Measurements from ENCODE around the gene TSPO2. TPM values are rescaled to one million over a fixed set of nuclear protein-coding genes. Genes with fewer than 3 reads are reported as not detected.
A peak's percentile ranks its signal among the peaks of the same experiment; 100 is the strongest.

The TSPO2 gene
- total RNA-seq, 1 experiment from 2014 or later = not detected

- no TSS peak for BruUV-seq (replicated peaks)
- intact Hi-C loops (cut with micrococcal nuclease; ENCODE audit: unreplicated experiment) = no loop called here
- POLR2A ChIA-PET (ENCODE audit: low non-redundant PET) = no interaction called here
- no peak for TF ChIP-seq CTCF (conservative IDR thresholded peaks at IDR 0.05; ENCODE audit: low read depth, low read length)
- TF ChIP-seq EZH2 (IDR thresholded peaks at IDR 0.05; ENCODE audit: borderline replicate concordance, low read depth, low read length, poor library complexity, severe bottlenecking) = no peak
- H3K27ac ChIP-seq (ENCODE audit: low read depth, low read length, poor library complexity, severe bottlenecking) = no peak overlapping the region
- peak; percentile 49 for DNase-seq (ENCODE audit: low spot score)
- no peaks in the 10 kb centered on the region for H3K9me3 ChIP-seq (ENCODE audit: low read depth, low read length, poor library complexity, severe bottlenecking)
- no peak overlapping the region for H3K4me3 ChIP-seq (ENCODE audit: low read depth, low read length, poor library complexity, severe bottlenecking)
- no peaks in the 10 kb centered on the region for H3K27me3 ChIP-seq (replicated peaks; ENCODE audit: insufficient read depth, low read depth, low read length, poor library complexity)
- H3K36me3 ChIP-seq (ENCODE audit: insufficient read depth, low read length, poor library complexity, severe bottlenecking) = no peaks in the 10 kb centered on the region
- peaks cover 4% of the 10 kb centered on the region for H3K4me1 ChIP-seq (ENCODE audit: insufficient read depth, low read length, poor library complexity, severe bottlenecking)
- CTCF ChIA-PET = no interaction called here
These were observed 9.6 kb downstream of the TSPO2 start for GRCh38 chr6:41051873-41052272.

GRCh38 chr6:41053041-41053440, 10.8 kb downstream of the TSPO2 start, which contains the start of gene APOBEC2:
Gene APOBEC2, plus strand, starts transcription at chr6:41053202. Its CDS starts 146 bp downstream, at chr6:41053348.
- intact Hi-C loops (cut with micrococcal nuclease; ENCODE audit: unreplicated experiment) = no loop called here
- no peak within 1 kb of the TSS for H3K27ac ChIP-seq (ENCODE audit: low read depth, low read length, poor library complexity, severe bottlenecking)
- TF ChIP-seq EZH2 (IDR thresholded peaks at IDR 0.05; ENCODE audit: borderline replicate concordance, low read depth, low read length, poor library complexity, severe bottlenecking) (no peak), CTCF (conservative IDR thresholded peaks at IDR 0.05; ENCODE audit: low read depth, low read length) (no peak)
- H3K4me1 ChIP-seq (ENCODE audit: insufficient read depth, low read length, poor library complexity, severe bottlenecking) = peaks cover 4% of the 10 kb centered on the region
- BruUV-seq (replicated peaks) = no TSS peak
- no peaks in the 10 kb centered on the region for H3K36me3 ChIP-seq (ENCODE audit: insufficient read depth, low read length, poor library complexity, severe bottlenecking)
- H3K9me3 ChIP-seq (ENCODE audit: low read depth, low read length, poor library complexity, severe bottlenecking) = no peaks in the 10 kb centered on the region
- no peak within 1 kb of the TSS for H3K4me3 ChIP-seq (ENCODE audit: low read depth, low read length, poor library complexity, severe bottlenecking)
- CTCF ChIA-PET = no interaction called here
- POLR2A ChIA-PET (ENCODE audit: low non-redundant PET) = no interaction called here
- DNase-seq (ENCODE audit: low spot score) = no peak
- no peaks in the 10 kb centered on the region for H3K27me3 ChIP-seq (replicated peaks; ENCODE audit: insufficient read depth, low read depth, low read length, poor library complexity)

GRCh38 chr6:41054511-41054910, 12.2 kb downstream of the TSPO2 start:
- TF ChIP-seq EZH2 (IDR thresholded peaks at IDR 0.05; ENCODE audit: borderline replicate concordance, low read depth, low read length, poor library complexity, severe bottlenecking) (no peak), CTCF (conservative IDR thresholded peaks at IDR 0.05; ENCODE audit: low read depth, low read length) (no peak)
- Histone ChIP-seq H3K9me3 (ENCODE audit: low read depth, low read length, poor library complexity, severe bottlenecking) (no peaks in the 10 kb centered on the region), H3K27me3 (replicated peaks; ENCODE audit: insufficient read depth, low read depth, low read length, poor library complexity) (no peaks in the 10 kb centered on the region), H3K27ac (ENCODE audit: low read depth, low read length, poor library complexity, severe bottlenecking) (no peak overlapping the region), H3K4me1 (ENCODE audit: insufficient read depth, low read length, poor library complexity, severe bottlenecking) (peaks cover 4% of the 10 kb centered on the region), H3K36me3 (ENCODE audit: insufficient read depth, low read length, poor library complexity, severe bottlenecking) (no peaks in the 10 kb centered on the region), H3K4me3 (ENCODE audit: low read depth, low read length, poor library complexity, severe bottlenecking) (no peak overlapping the region)
- BruUV-seq (replicated peaks) = no TSS peak
- ChIA-PET CTCF (no interaction called here), POLR2A (ENCODE audit: low non-redundant PET) (no interaction called here)
- DNase-seq (ENCODE audit: low spot score) = no peak
- intact Hi-C loops (cut with micrococcal nuclease; ENCODE audit: unreplicated experiment) = no loop called here
